ENCODE results near the gene JPH2. TPM values are rescaled to one million over a fixed set of nuclear protein-coding genes. Genes with fewer than 3 reads are reported as not detected.

Gene JPH2
- total RNA-seq, 6 experiments from 2014 or later, result 0.09 to 0.31 (median 0.10) TPM; not detected in 1

GRCh38 chr20:44172572-44172950, 14.4 kb downstream of the JPH2 start:
- Histone ChIP-seq H3K4me3 (no peak overlapping the region), H3K36me3 (no peaks in the 10 kb centered on the region), H3K27ac (no peak overlapping the region), H3K4me1 (no peaks in the 10 kb centered on the region), H3K9me3 (no peaks in the 10 kb centered on the region), H3K27me3 (no peaks in the 10 kb centered on the region)
- DNase-seq (no peak), ATAC-seq (no peak)
- intact Hi-C loops (cut with DNase I), result no loop called here
- WGBS (ENCODE audit: insufficient coverage, low coverage, low lambda C conversion rate, missing lambda C conversion rate), result 77% methylated on average over 2 of the region's 2 CpGs
- TF ChIP-seq CTCF (IDR thresholded peaks at IDR 0.05) (no peak), POLR2A (IDR thresholded peaks at IDR 0.05) (no peak)

- Histone ChIP-seq H3K36me3 (no peaks in the 10 kb centered on the region), H3K27me3 (no peaks in the 10 kb centered on the region), H3K27ac (no peak overlapping the region), H3K9me3 (no peaks in the 10 kb centered on the region), H3K4me3 (no peak overlapping the region), H3K4me1 (no peaks in the 10 kb centered on the region)
- no peak for DNase-seq
- intact Hi-C loops (cut with DNase I), result no loop called here
- ATAC-seq, result no peak
- WGBS (ENCODE audit: insufficient coverage, low coverage, low lambda C conversion rate, missing lambda C conversion rate), result 41% methylated on average over 6 of the region's 6 CpGs
- TF ChIP-seq POLR2A (IDR thresholded peaks at IDR 0.05), result no peak
- no peak for TF ChIP-seq CTCF (IDR thresholded peaks at IDR 0.05)
These were observed 15.0 kb downstream of the JPH2 start for GRCh38 chr20:44171775-44172571.

GRCh38 chr20:44170816-44171410, 16.1 kb downstream of the JPH2 start:
- DNase-seq, result no peak
- intact Hi-C loops (cut with DNase I), result no loop called here
- no peaks in the 10 kb centered on the region for H3K36me3 ChIP-seq
- ATAC-seq, result no peak
- 46% methylated on average over 6 of the region's 7 CpGs for WGBS (ENCODE audit: insufficient coverage, low coverage, low lambda C conversion rate, missing lambda C conversion rate)
- no peak overlapping the region for H3K4me3 ChIP-seq
- TF ChIP-seq POLR2A (IDR thresholded peaks at IDR 0.05) (no peak), CTCF (IDR thresholded peaks at IDR 0.05) (no peak)
- no peaks in the 10 kb centered on the region for H3K27me3 ChIP-seq
- no peaks in the 10 kb centered on the region for H3K9me3 ChIP-seq
- no peak overlapping the region for H3K27ac ChIP-seq
- no peaks in the 10 kb centered on the region for H3K4me1 ChIP-seq

GRCh38 chr20:44167736-44168135, 19.3 kb downstream of the JPH2 start:
- ATAC-seq (no peak), DNase-seq (no peak)
- Histone ChIP-seq H3K4me3 (no peak overlapping the region), H3K4me1 (no peaks in the 10 kb centered on the region), H3K27me3 (no peaks in the 10 kb centered on the region), H3K27ac (no peak overlapping the region), H3K36me3 (no peaks in the 10 kb centered on the region), H3K9me3 (no peaks in the 10 kb centered on the region)
- intact Hi-C loops (cut with DNase I), result no loop called here
- TF ChIP-seq POLR2A (IDR thresholded peaks at IDR 0.05), result no peak
- no peak for TF ChIP-seq CTCF (IDR thresholded peaks at IDR 0.05)
- 56% methylated on average over 3 of the region's 3 CpGs for WGBS (ENCODE audit: insufficient coverage, low coverage, low lambda C conversion rate, missing lambda C conversion rate)
